Measurements from ENCODE around the gene PAXIP1. TPM values are rescaled to one million over a fixed set of nuclear protein-coding genes. Genes with fewer than 3 reads are reported as not detected.

PAXIP1 gene
- total RNA-seq, 1 experiment from 2014 or later, result 32.6 TPM

DNA sequence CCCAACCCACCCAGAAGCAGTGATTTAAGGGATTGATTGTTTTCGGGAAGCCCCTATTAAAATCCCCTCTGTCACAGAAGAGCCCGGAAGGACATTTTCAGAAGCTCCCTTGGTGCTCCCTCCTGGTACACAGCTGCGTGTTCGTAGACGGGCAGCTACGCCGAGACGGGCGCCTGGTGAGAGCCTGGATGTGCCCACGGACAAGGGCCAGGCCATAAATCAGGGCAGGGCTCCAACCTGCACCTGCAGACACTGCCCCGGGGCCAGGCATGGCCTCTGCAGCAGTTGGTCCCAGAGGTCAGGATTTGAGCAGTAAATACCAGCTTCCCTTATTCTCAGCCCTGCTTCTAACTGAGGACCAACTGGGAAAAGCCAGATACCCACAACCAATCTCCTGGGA is 106.8 kb downstream of the PAXIP1 start:
- H3K9ac ChIP-seq (ENCODE audit: extremely low read depth, insufficient read length, low read length), result no peak overlapping the region
- no peak overlapping the region for H3K4ac ChIP-seq (ENCODE audit: low read depth, low read length)
- H3K18ac ChIP-seq (ENCODE audit: insufficient read length, low read depth, low read length), result no peak overlapping the region
- Mint-ChIP-seq H3K36me3 (ENCODE audit: insufficient read depth in 1 of 3, low read depth in 3 of 3) (no peaks in the 10 kb centered on the region), H3K4me3 (no peak overlapping the region), H3K27me3 (ENCODE audit: low read depth) (no peaks in the 10 kb centered on the region; the same call in 1 of the 2 replicates), H3K4me1 (peaks cover 5 to 8% of the 10 kb centered on the region in 2 experiments), H3K27ac (no peak overlapping the region), H3K9me3 (no peaks in the 10 kb centered on the region)
- no peak overlapping the region for H2BK15ac ChIP-seq (ENCODE audit: low read depth, low read length)
- TF ChIP-seq, protein P1, sequence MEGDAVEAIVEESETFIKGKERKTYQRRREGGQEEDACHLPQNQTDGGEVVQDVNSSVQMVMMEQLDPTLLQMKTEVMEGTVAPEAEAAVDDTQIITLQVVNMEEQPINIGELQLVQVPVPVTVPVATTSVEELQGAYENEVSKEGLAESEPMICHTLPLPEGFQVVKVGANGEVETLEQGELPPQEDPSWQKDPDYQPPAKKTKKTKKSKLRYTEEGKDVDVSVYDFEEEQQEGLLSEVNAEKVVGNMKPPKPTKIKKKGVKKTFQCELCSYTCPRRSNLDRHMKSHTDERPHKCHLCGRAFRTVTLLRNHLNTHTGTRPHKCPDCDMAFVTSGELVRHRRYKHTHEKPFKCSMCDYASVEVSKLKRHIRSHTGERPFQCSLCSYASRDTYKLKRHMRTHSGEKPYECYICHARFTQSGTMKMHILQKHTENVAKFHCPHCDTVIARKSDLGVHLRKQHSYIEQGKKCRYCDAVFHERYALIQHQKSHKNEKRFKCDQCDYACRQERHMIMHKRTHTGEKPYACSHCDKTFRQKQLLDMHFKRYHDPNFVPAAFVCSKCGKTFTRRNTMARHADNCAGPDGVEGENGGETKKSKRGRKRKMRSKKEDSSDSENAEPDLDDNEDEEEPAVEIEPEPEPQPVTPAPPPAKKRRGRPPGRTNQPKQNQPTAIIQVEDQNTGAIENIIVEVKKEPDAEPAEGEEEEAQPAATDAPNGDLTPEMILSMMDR (conservative IDR thresholded peaks at IDR 0.05), result no peak
- H4K91ac ChIP-seq (ENCODE audit: insufficient read length, low read depth, low read length), result no peak overlapping the region
- no peaks in the 10 kb centered on the region for H3K23me2 ChIP-seq (ENCODE audit: insufficient read length, low read depth, low read length, poor library complexity, severe bottlenecking)
- no peak overlapping the region for H4K5ac ChIP-seq (ENCODE audit: insufficient read length, low read depth, low read length)
- H3K4me2 ChIP-seq (ENCODE audit: insufficient read depth, insufficient read length, low read length), result no peak overlapping the region
- DNase-seq, result no peak
- H2BK120ac ChIP-seq (ENCODE audit: low read depth, low read length, poor library complexity, severe bottlenecking), result no peak overlapping the region
- H3K56ac ChIP-seq (ENCODE audit: insufficient read length, low read depth, low read length), result no peak overlapping the region
- no peaks in the 10 kb centered on the region for H3K27me3 ChIP-seq (ENCODE audit: insufficient read depth, low read length)
- no peak overlapping the region for H4K8ac ChIP-seq (replicated peaks; ENCODE audit: insufficient read length, low read depth, low read length)
- no peaks in the 10 kb centered on the region for H3K79me1 ChIP-seq (ENCODE audit: insufficient read depth, low read depth, low read length, poor library complexity, severe bottlenecking)
- H3K23ac ChIP-seq (ENCODE audit: insufficient read length, low read depth, low read length), result no peak overlapping the region
- H3K9me3 ChIP-seq (ENCODE audit: control insufficient read depth, low read depth, low read length), result no peaks in the 10 kb centered on the region
- H2AK5ac ChIP-seq (ENCODE audit: insufficient read length, low read length), result no peak overlapping the region
- H3T11ph ChIP-seq (ENCODE audit: low read length), result no peak overlapping the region
- no peak overlapping the region for H2BK5ac ChIP-seq (ENCODE audit: insufficient read length, low read length)
- no peaks in the 10 kb centered on the region for H3K4me1 ChIP-seq (ENCODE audit: insufficient read depth, low read length)
- H2BK12ac ChIP-seq (ENCODE audit: insufficient read length, low read depth, low read length), result no peak overlapping the region
- H3K79me2 ChIP-seq (ENCODE audit: insufficient read depth, low read length), result no peaks in the 10 kb centered on the region
- H4K20me1 ChIP-seq (ENCODE audit: control insufficient read depth, insufficient read depth, insufficient read length), result no peaks in the 10 kb centered on the region
- H2BK20ac ChIP-seq (ENCODE audit: low read depth, low read length, poor library complexity, severe bottlenecking), result no peak overlapping the region
- H2AFZ ChIP-seq (ENCODE audit: low read length), result no peak overlapping the region
- no peak overlapping the region for H3K14ac ChIP-seq (ENCODE audit: insufficient read depth, low read length)
- WGBS (ENCODE audit: extremely low coverage, insufficient read length, low lambda C conversion rate), result no CpG with 5 or more reads among the region's 11 CpGs
- H3K27ac ChIP-seq (ENCODE audit: insufficient read length, low read depth, low read length), result no peak overlapping the region

Other genes with a start within 250 kb of the PAXIP1 start
- gene HTR5A, start 67.2 kb upstream of the PAXIP1 start, total RNA-seq (2021), result not detected in 2 replicates